Measurements from ENCODE around the gene BCLAF3. TPM values are rescaled to one million over a fixed set of nuclear protein-coding genes. Genes with fewer than 3 reads are reported as not detected.
A peak's percentile ranks its signal among the peaks of the same experiment; 100 is the strongest.

The BCLAF3 gene
- total and polyA plus RNA-seq, 9 of the 15 experiments (the other 6 are each of a cell fraction or from before 2014, with no cell fraction given) = 0.73 to 4.6 (median 2.5) TPM

DNA sequence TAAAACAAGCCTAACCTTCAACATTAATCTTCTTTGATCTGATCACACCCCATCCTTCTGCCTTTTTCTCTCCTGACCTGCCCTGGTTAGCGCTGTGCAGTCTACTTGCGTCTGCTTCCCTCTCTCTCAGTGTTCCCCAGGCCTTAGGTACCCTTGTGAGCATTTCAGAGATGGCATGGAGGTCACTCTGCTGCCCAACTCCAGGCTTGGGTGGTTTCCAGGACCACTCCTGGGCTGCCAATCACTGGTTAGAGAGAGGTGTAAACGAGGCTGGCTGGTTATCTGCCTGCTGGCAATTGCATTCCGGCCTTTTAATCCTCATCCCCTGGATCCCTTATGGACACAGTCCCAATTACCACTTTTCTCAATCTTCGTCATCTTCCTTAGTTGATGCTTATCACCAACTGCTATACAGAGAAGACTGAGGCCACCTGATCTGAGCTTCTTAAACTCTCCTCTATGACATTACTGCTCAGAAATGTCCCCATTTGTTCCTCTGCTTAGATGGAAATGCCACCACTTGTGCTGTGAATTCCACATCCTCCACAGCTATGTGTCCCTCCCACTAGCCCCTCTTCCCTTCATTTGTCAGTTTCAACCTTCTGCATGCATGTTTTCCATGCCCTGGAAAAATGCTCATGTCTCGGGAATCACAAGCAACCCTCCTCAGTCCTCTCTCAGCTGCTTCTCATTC is 29.0 kb upstream of the BCLAF3 start:
- Histone ChIP-seq H2AFZ (ENCODE audit: low read depth, low read length) (no peak overlapping the region), H3K4me2 (ENCODE audit: insufficient read depth, low read length) (no peak overlapping the region), H3K4me3 (no peak overlapping the region), H3K79me2 (ENCODE audit: control insufficient read depth, insufficient read depth, low read length) (no peaks in the 10 kb centered on the region), H3K27me3 (ENCODE audit: control insufficient read depth in 2 of 2, insufficient read depth in 2 of 2, low read length in 2 of 2) (peaks cover 0 to 19% of the 10 kb centered on the region in 2 experiments; a peak in 3 of 5 replicates), H3K9me1 (ENCODE audit: control insufficient read depth, insufficient read depth, low read length) (no peaks in the 10 kb centered on the region), H3K9me3 (replicated peaks; ENCODE audit: control insufficient read depth, insufficient read depth, low read depth, low read length) (no peaks in the 10 kb centered on the region), H3K4me1 (replicated peaks in 1 of 2; ENCODE audit: control insufficient read depth in 2 of 2, insufficient read depth in 2 of 2, low read length in 2 of 2) (no peaks in the 10 kb centered on the region), H3K36me3 (ENCODE audit: control insufficient read depth, insufficient read depth, low read length) (no peaks in the 10 kb centered on the region), H3K9ac (ENCODE audit: insufficient read depth in 1 of 2, low read depth in 2 of 2, low read length in 2 of 2) (no peak overlapping the region), H3K27ac (ENCODE audit: extremely low read depth, low read depth, low read length) (no peak overlapping the region), H4K20me1 (replicated peaks; ENCODE audit: control insufficient read depth, insufficient read depth, low read length) (no peaks in the 10 kb centered on the region)
- BruUV-seq (replicated peaks) = no TSS peak
- ATAC-seq (no peak), DNase-seq (ENCODE audit: extremely low read depth in 1 of 4, low spot score in 3 of 4) (no peak), FAIRE-seq (no peak)
- in situ Hi-C loops (cut with MboI) = no loop called here
- WGBS (ENCODE audit: insufficient coverage, low coverage, missing lambda C conversion rate) = 0% methylated on average over 6 of the region's 6 CpGs
- TF ChIP-seq, protein P1, sequence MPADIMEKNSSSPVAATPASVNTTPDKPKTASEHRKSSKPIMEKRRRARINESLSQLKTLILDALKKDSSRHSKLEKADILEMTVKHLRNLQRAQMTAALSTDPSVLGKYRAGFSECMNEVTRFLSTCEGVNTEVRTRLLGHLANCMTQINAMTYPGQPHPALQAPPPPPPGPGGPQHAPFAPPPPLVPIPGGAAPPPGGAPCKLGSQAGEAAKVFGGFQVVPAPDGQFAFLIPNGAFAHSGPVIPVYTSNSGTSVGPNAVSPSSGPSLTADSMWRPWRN (IDR thresholded peaks at IDR 0.05; ENCODE audit: low read depth) = no peak
- TF ChIP-seq ZFX (CRISPR knock-in tag; IDR thresholded peaks at IDR 0.05) = no peak
- TF ChIP-seq GABPB2 (CRISPR knock-in tag; conservative IDR thresholded peaks at IDR 0.05) = no peak
- ChIA-PET CTCF (ENCODE audit: low intra/inter-chr PET ratio) (no interaction called here), POLR2A (no interaction called here)
- intact Hi-C loops (cut with micrococcal nuclease) = no loop called here

DNA sequence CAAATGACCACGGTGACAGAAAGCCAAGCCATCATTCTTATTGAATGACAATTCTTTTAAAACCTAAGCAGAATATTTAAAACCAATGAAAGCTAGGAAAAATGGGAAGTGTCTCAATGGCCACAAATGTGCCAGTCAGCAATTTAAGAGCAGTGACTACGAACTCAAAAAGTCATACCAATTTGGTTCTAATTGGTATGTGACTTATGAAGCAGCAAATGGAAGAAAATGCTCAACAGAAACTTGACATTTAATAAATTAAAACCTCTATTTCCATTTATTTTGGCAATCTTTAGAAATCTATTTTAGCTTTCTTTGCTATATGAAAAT is 25.7 kb upstream of the BCLAF3 start:
- no peak overlapping the region for H2AFZ ChIP-seq (ENCODE audit: low read depth, low read length)
- H3K36me3 ChIP-seq (ENCODE audit: control insufficient read depth, insufficient read depth, low read length) = no peaks in the 10 kb centered on the region
- ATAC-seq (no peak), DNase-seq (ENCODE audit: extremely low read depth in 1 of 4, low spot score in 3 of 4) (no peak), FAIRE-seq (no peak)
- ChIA-PET CTCF (ENCODE audit: low intra/inter-chr PET ratio) (no interaction called here), POLR2A (no interaction called here)
- no peaks in the 10 kb centered on the region for H3K4me1 ChIP-seq (replicated peaks in 1 of 2; ENCODE audit: control insufficient read depth in 2 of 2, insufficient read depth in 2 of 2, low read length in 2 of 2)
- no peak overlapping the region for H3K4me2 ChIP-seq (ENCODE audit: insufficient read depth, low read length)
- H4K20me1 ChIP-seq (replicated peaks; ENCODE audit: control insufficient read depth, insufficient read depth, low read length) = no peaks in the 10 kb centered on the region
- H3K9me3 ChIP-seq (replicated peaks; ENCODE audit: control insufficient read depth, insufficient read depth, low read depth, low read length) = no peaks in the 10 kb centered on the region
- intact Hi-C loops (cut with micrococcal nuclease) = no loop called here
- H3K9ac ChIP-seq (ENCODE audit: insufficient read depth in 1 of 2, low read depth in 2 of 2, low read length in 2 of 2) = no peak overlapping the region
- no peak overlapping the region for H3K27ac ChIP-seq (ENCODE audit: extremely low read depth, low read depth, low read length)
- H3K9me1 ChIP-seq (ENCODE audit: control insufficient read depth, insufficient read depth, low read length) = no peaks in the 10 kb centered on the region
- no TSS peak for BruUV-seq (replicated peaks)
- peaks cover 0 to 5% of the 10 kb centered on the region in 2 experiments; a peak in 2 of 5 replicates for H3K27me3 ChIP-seq (ENCODE audit: control insufficient read depth in 2 of 2, insufficient read depth in 2 of 2, low read length in 2 of 2)
- no peaks in the 10 kb centered on the region for H3K79me2 ChIP-seq (ENCODE audit: control insufficient read depth, insufficient read depth, low read length)
- H3K4me3 ChIP-seq = no peak overlapping the region
- in situ Hi-C loops (cut with MboI) = no loop called here
- TF ChIP-seq ZNF75A (CRISPR knock-in tag; IDR thresholded peaks at IDR 0.05) (no peak), C11orf30 (IDR thresholded peaks at IDR 0.05; ENCODE audit: low read depth) (peak; percentile 70), ZNF316 (IDR thresholded peaks at IDR 0.05) (peak; percentile 76), MAFG (tag; conservative IDR thresholded peaks at IDR 0.05) (peak; percentile 71), MAFF (IDR thresholded peaks at IDR 0.05; ENCODE audit: low read length) (peak; percentile 74), MAFK (IDR thresholded peaks at IDR 0.05; ENCODE audit: low read length) (peak; percentile 70)
- TF ChIP-seq, protein P2, sequence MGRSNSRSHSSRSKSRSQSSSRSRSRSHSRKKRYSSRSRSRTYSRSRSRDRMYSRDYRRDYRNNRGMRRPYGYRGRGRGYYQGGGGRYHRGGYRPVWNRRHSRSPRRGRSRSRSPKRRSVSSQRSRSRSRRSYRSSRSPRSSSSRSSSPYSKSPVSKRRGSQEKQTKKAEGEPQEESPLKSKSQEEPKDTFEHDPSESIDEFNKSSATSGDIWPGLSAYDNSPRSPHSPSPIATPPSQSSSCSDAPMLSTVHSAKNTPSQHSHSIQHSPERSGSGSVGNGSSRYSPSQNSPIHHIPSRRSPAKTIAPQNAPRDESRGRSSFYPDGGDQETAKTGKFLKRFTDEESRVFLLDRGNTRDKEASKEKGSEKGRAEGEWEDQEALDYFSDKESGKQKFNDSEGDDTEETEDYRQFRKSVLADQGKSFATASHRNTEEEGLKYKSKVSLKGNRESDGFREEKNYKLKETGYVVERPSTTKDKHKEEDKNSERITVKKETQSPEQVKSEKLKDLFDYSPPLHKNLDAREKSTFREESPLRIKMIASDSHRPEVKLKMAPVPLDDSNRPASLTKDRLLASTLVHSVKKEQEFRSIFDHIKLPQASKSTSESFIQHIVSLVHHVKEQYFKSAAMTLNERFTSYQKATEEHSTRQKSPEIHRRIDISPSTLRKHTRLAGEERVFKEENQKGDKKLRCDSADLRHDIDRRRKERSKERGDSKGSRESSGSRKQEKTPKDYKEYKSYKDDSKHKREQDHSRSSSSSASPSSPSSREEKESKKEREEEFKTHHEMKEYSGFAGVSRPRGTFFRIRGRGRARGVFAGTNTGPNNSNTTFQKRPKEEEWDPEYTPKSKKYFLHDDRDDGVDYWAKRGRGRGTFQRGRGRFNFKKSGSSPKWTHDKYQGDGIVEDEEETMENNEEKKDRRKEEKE (IDR thresholded peaks at IDR 0.05; ENCODE audit: borderline replicate concordance in 1 of 2, control insufficient read depth in 1 of 2, low read depth in 2 of 2, low read length in 1 of 2) = no peak
- TF ChIP-seq, protein P3, sequence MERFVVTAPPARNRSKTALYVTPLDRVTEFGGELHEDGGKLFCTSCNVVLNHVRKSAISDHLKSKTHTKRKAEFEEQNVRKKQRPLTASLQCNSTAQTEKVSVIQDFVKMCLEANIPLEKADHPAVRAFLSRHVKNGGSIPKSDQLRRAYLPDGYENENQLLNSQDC (CRISPR knock-in tag; IDR thresholded peaks at IDR 0.05) = no peak
- 0% methylated on average over 2 of the region's 2 CpGs for WGBS (ENCODE audit: insufficient coverage, low coverage, missing lambda C conversion rate)

Measured in K562 (cell line).